Measurements from ENCODE around the gene TBC1D22B. TPM values are rescaled to one million over a fixed set of nuclear protein-coding genes. Genes with fewer than 3 reads are reported as not detected.

TBC1D22B gene
- total RNA-seq, 1 donor, result 6.9 TPM

GRCh38 chr6:37354526-37355384, 97.2 kb downstream of the TBC1D22B start:
- peak overlapping the region; percentile 64 for H3K27ac ChIP-seq (ENCODE audit: low read depth, low read length)
- peak; percentile 91 for DNase-seq (ENCODE audit: insufficient read length, low spot score, missing footprints)

GRCh38 chr6:37357288-37357687, 99.7 kb downstream of the TBC1D22B start:
- H3K79me2 ChIP-seq (ENCODE audit: insufficient read depth, low read length), result peaks cover 60% of the 10 kb centered on the region
- DNase-seq (ENCODE audit: insufficient read length, low spot score, missing footprints), result no peak
- H3K4me3 ChIP-seq (ENCODE audit: insufficient read depth, low read length), result no peak overlapping the region

More at GRCh38 chr6:37354526-37355384, 97.2 kb downstream of the TBC1D22B start:
- Histone ChIP-seq H3K9me3 (ENCODE audit: low read depth, low read length) (no peaks in the 10 kb centered on the region), H4K20me1 (ENCODE audit: insufficient read depth, low read length) (peaks cover 25% of the 10 kb centered on the region), H3K4me1 (ENCODE audit: insufficient read depth, low read length) (peaks cover 12% of the 10 kb centered on the region), H2AFZ (ENCODE audit: low read length) (peak overlapping the region; percentile 92), H3K4me2 (ENCODE audit: insufficient read depth, low read length) (peak overlapping the region; percentile 81), H3K27me3 (ENCODE audit: insufficient read depth, low read length) (peaks cover 4% of the 10 kb centered on the region), H3K4me3 (ENCODE audit: insufficient read depth, low read length) (peak overlapping the region; percentile 99), H3K79me2 (ENCODE audit: insufficient read depth, low read length) (peaks cover 56% of the 10 kb centered on the region), H3K36me3 (ENCODE audit: insufficient read depth, low read length) (no peaks in the 10 kb centered on the region)
- no peak for TF ChIP-seq CTCF (IDR thresholded peaks at IDR 0.05; ENCODE audit: extremely low read depth, low read depth, low read length)

GRCh38 chr6:37357860-37358259, 100.3 kb downstream of the TBC1D22B start:
- TF ChIP-seq CTCF (IDR thresholded peaks at IDR 0.05; ENCODE audit: extremely low read depth, low read depth, low read length), result no peak
- peaks cover 12% of the 10 kb centered on the region for H3K4me1 ChIP-seq (ENCODE audit: insufficient read depth, low read length)
- peaks cover 61% of the 10 kb centered on the region for H3K79me2 ChIP-seq (ENCODE audit: insufficient read depth, low read length)
- H3K9me3 ChIP-seq (ENCODE audit: low read depth, low read length), result no peaks in the 10 kb centered on the region
- H3K27me3 ChIP-seq (ENCODE audit: insufficient read depth, low read length), result no peaks in the 10 kb centered on the region
- H3K36me3 ChIP-seq (ENCODE audit: insufficient read depth, low read length), result peaks cover 10% of the 10 kb centered on the region
- H3K27ac ChIP-seq (ENCODE audit: low read depth, low read length), result no peak overlapping the region
- no peak overlapping the region for H2AFZ ChIP-seq (ENCODE audit: low read length)
- no peak overlapping the region for H3K4me2 ChIP-seq (ENCODE audit: insufficient read depth, low read length)
- peaks cover 25% of the 10 kb centered on the region for H4K20me1 ChIP-seq (ENCODE audit: insufficient read depth, low read length)
- H3K4me3 ChIP-seq (ENCODE audit: insufficient read depth, low read length), result no peak overlapping the region
- DNase-seq (ENCODE audit: insufficient read length, low spot score, missing footprints), result no peak

More at GRCh38 chr6:37357288-37357687, 99.7 kb downstream of the TBC1D22B start:
- Histone ChIP-seq H3K36me3 (ENCODE audit: insufficient read depth, low read length) (peaks cover 4% of the 10 kb centered on the region), H3K4me1 (ENCODE audit: insufficient read depth, low read length) (peaks cover 12% of the 10 kb centered on the region), H3K27me3 (ENCODE audit: insufficient read depth, low read length) (no peaks in the 10 kb centered on the region), H4K20me1 (ENCODE audit: insufficient read depth, low read length) (peaks cover 25% of the 10 kb centered on the region), H3K9me3 (ENCODE audit: low read depth, low read length) (no peaks in the 10 kb centered on the region), H2AFZ (ENCODE audit: low read length) (no peak overlapping the region), H3K4me2 (ENCODE audit: insufficient read depth, low read length) (no peak overlapping the region), H3K27ac (ENCODE audit: low read depth, low read length) (no peak overlapping the region)
- TF ChIP-seq CTCF (IDR thresholded peaks at IDR 0.05; ENCODE audit: extremely low read depth, low read depth, low read length), result no peak

- no peak overlapping the region for H3K4me2 ChIP-seq (ENCODE audit: insufficient read depth, low read length)
These were observed 101.5 kb downstream of the TBC1D22B start for GRCh38 chr6:37359039-37359438.

More at GRCh38 chr6:37359039-37359438, 101.5 kb downstream of the TBC1D22B start:
- Histone ChIP-seq H4K20me1 (ENCODE audit: insufficient read depth, low read length) (peaks cover 25% of the 10 kb centered on the region), H3K4me3 (ENCODE audit: insufficient read depth, low read length) (no peak overlapping the region), H3K79me2 (ENCODE audit: insufficient read depth, low read length) (peaks cover 61% of the 10 kb centered on the region), H3K4me1 (ENCODE audit: insufficient read depth, low read length) (peaks cover 7% of the 10 kb centered on the region), H3K9me3 (ENCODE audit: low read depth, low read length) (no peaks in the 10 kb centered on the region), H2AFZ (ENCODE audit: low read length) (no peak overlapping the region), H3K27me3 (ENCODE audit: insufficient read depth, low read length) (no peaks in the 10 kb centered on the region), H3K36me3 (ENCODE audit: insufficient read depth, low read length) (peaks cover 16% of the 10 kb centered on the region), H3K27ac (ENCODE audit: low read depth, low read length) (no peak overlapping the region)
- no peak for DNase-seq (ENCODE audit: insufficient read length, low spot score, missing footprints)
- no peak for TF ChIP-seq CTCF (IDR thresholded peaks at IDR 0.05; ENCODE audit: extremely low read depth, low read depth, low read length)
